ENCODE data around the gene MRPS14. TPM values are rescaled to one million over a fixed set of nuclear protein-coding genes. Genes with fewer than 3 reads are reported as not detected.

The MRPS14 gene
- total and polyA plus RNA-seq, 12 donors, result 8.9 to 31.5 (median 25.7) TPM

DNA sequence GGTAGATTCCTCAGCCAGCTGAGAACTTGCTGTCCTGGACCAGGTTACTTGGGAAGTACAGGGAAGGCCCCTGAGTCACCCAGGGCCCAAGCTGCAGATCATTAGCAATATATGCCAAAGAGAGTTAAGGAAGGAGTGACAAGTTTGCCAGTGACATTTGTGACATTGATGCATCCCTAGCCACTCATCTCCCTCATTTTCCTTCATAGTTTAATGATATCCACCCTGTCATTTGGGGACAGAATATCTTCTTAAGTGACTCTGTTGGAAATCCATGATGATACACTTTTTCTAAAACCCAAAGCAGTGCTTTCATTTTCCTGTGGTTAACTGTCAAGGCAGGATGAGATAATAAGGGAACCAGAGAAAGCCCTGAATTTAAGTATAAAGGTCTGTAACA, 47.6 kb upstream of the MRPS14 start:
- TF ChIP-seq, protein P1, sequence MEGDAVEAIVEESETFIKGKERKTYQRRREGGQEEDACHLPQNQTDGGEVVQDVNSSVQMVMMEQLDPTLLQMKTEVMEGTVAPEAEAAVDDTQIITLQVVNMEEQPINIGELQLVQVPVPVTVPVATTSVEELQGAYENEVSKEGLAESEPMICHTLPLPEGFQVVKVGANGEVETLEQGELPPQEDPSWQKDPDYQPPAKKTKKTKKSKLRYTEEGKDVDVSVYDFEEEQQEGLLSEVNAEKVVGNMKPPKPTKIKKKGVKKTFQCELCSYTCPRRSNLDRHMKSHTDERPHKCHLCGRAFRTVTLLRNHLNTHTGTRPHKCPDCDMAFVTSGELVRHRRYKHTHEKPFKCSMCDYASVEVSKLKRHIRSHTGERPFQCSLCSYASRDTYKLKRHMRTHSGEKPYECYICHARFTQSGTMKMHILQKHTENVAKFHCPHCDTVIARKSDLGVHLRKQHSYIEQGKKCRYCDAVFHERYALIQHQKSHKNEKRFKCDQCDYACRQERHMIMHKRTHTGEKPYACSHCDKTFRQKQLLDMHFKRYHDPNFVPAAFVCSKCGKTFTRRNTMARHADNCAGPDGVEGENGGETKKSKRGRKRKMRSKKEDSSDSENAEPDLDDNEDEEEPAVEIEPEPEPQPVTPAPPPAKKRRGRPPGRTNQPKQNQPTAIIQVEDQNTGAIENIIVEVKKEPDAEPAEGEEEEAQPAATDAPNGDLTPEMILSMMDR (IDR thresholded peaks at IDR 0.05), result no peak
- DNase-seq (no peak), ATAC-seq (no peak)
- Histone ChIP-seq H3K9me3 (no peaks in the 10 kb centered on the region), H3K36me3 (no peaks in the 10 kb centered on the region), H3K4me1 (peaks cover 0 to 40% (median 18%) of the 10 kb centered on the region in 9 donors), H3K27ac (peak overlapping the region in 4 of 10 donors; percentile 53 to 67 (median 56)), H3K4me3 (no peak overlapping the region), H3K27me3 (peaks cover 0 to 6% (median 0%) of the 10 kb centered on the region in 7 donors)
- intact Hi-C loops (cut with DNase I), result no loop called here

DNA sequence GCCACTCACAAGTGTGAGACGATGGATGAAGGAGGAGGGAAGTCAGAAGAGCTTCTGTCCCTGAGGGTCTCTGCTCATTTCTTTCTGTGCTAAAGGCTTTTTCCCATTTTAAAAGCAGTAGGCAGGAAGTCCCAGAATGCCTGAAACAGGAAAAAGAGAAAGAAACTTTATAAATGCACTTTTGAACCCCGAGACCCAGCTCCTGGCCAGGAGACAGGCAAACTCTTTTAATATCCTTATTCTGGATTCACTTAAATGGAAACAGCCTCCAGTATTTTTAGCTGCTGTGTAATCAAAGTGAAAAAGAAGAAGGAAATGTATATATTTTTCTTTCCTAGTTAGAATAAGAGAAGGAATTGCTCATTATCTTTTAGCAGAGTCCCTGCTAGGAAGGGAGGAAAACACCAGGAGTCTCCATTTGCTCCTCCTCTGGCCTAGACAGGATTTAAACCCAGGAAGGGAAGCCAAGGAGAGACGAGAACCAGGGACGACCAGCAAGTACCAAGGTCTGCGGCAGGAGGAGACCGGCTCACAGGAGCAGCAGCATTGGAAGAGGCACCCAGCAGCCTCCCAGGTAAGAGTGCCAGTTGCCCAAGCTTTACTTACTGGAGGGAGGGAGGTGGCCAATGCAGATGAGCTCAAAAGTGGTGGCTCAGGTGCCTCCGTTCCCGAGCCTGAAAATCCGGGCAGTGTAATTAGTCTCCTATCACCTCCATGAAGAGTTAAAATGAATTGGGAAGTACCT, 44.3 kb upstream of the MRPS14 start, which contains the start of gene TNN:
Gene TNN, plus strand, starts transcription at position 472 of the 745 bp plus-strand sequence. CDS start 9,586 bp downstream, outside the sequence.
- H3K4me1 ChIP-seq, result peaks cover 0 to 32% (median 14%) of the 10 kb centered on the region in 9 donors
- DNase-seq (no peak), ATAC-seq (no peak)
- H3K4me3 ChIP-seq, result no peak within 1 kb of the TSS
- TF ChIP-seq, protein P1 (IDR thresholded peaks at IDR 0.05), result no peak
- H3K36me3 ChIP-seq, result no peaks in the 10 kb centered on the region
- no peaks in the 10 kb centered on the region for H3K27me3 ChIP-seq
- WGBS, 2 donors, result 58 to 62% methylated on average over 9 of the region's 9 CpGs
- peak within 1 kb of the TSS in 1 of 10 donors; percentile 4 for H3K27ac ChIP-seq
- no peaks in the 10 kb centered on the region for H3K9me3 ChIP-seq
- intact Hi-C loops (cut with DNase I), result no loop called here

- Histone ChIP-seq H3K9me3 (peaks cover 0 to 5% (median 0%) of the 10 kb centered on the region in 11 donors), H3K4me3 (no peak overlapping the region), H3K4me1 (peaks cover 0 to 8% (median 0%) of the 10 kb centered on the region in 9 donors), H3K27ac (no peak overlapping the region), H3K36me3 (no peaks in the 10 kb centered on the region), H3K27me3 (no peaks in the 10 kb centered on the region)
- no peak for DNase-seq
- WGBS, 2 donors, result 52 to 56% methylated on average over 2 of the region's 2 CpGs
- ATAC-seq, result no peak
- TF ChIP-seq, protein P1 (IDR thresholded peaks at IDR 0.05), result no peak
- intact Hi-C loops (cut with DNase I), result no loop called here
Measured at GRCh38 chr1:175062858-175063257, 39.6 kb upstream of the MRPS14 start.

DNA sequence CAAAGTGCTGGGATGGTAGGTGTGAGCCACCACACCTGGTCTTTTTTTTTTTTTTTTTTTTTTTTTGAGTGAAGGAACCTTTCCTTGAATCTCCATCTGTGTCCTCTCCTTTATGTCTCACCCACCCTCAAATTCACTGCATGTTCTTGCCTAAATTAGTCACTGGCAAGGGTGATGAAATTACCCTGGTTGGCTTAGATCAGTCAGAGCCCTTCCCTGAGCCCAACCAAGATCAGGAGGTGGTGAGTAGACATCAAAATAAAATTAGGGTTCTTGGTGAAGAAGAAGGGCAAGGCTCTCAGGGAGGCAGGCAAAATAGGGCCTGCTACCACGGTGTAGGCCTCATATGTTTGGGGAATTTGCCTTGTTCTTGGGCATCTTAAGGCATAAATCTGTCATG, 39.1 kb upstream of the MRPS14 start:
- Histone ChIP-seq H3K27me3 (no peaks in the 10 kb centered on the region), H3K9me3 (peaks cover 0 to 6% (median 0%) of the 10 kb centered on the region in 11 donors), H3K27ac (no peak overlapping the region), H3K36me3 (no peaks in the 10 kb centered on the region), H3K4me3 (no peak overlapping the region), H3K4me1 (peaks cover 0 to 5% (median 0%) of the 10 kb centered on the region in 9 donors)
- DNase-seq, result no peak
- ATAC-seq, result no peak
- intact Hi-C loops (cut with DNase I), result no loop called here
- TF ChIP-seq, protein P1 (IDR thresholded peaks at IDR 0.05), result no peak
- 92 to 97% methylated on average over 1 of the region's 1 CpG for WGBS, 2 donors

Data from heart right ventricle (tissue), 16 donors.